22Rv1 (cell line): ENCODE measurements around the gene WNK1.

ENCODE experiments used
- H3K27ac ChIP-seq: fragments of 450-650 bp; 2 replicates; pipeline ENCODE4 v1.5.1; 2017
- CTCF ChIP-seq: fragments of 450-650 bp; IDR thresholded peaks from 2 replicates; pipeline ENCODE4 v1.5.1; 2017; ENCODE audit warnings: mild to moderate bottlenecking
- ZFX ChIP-seq: fragments of 450-650 bp; IDR thresholded peaks from 2 replicates; pipeline ENCODE4 v1.6.1; 2017; ENCODE audit warnings: antibody characterized with exemption, borderline replicate concordance

The WNK1 gene

GRCh38 chr12:830111-830867, 77.9 kb downstream of the WNK1 start:
- TF ChIP-seq ZFX (no peak), CTCF (no peak)
- H3K27ac ChIP-seq: no peak overlapping the region

- H3K27ac ChIP-seq: no peak overlapping the region
- no peak for TF ChIP-seq CTCF
- no peak for TF ChIP-seq ZFX
Measured at GRCh38 chr12:835754-836518, 83.6 kb downstream of the WNK1 start.

- no peak for TF ChIP-seq ZFX
- TF ChIP-seq CTCF: no peak
- H3K27ac ChIP-seq: no peak overlapping the region
Measured at GRCh38 chr12:836952-837351, 84.6 kb downstream of the WNK1 start.

GRCh38 chr12:837548-837947, 85.2 kb downstream of the WNK1 start:
- TF ChIP-seq CTCF: no peak
- no peak for TF ChIP-seq ZFX
- H3K27ac ChIP-seq: no peak overlapping the region

- H3K27ac ChIP-seq: no peak overlapping the region
- TF ChIP-seq CTCF (no peak), ZFX (no peak)
Measured at GRCh38 chr12:843609-844008, 91.2 kb downstream of the WNK1 start.

- no peak for TF ChIP-seq ZFX
- no peak for TF ChIP-seq CTCF
- no peak overlapping the region for H3K27ac ChIP-seq
Measured at GRCh38 chr12:846421-846820, 94.0 kb downstream of the WNK1 start.
